Transverse colon (tissue), 4 donors: ENCODE results near the gene BOK. TPM values are rescaled to one million over a fixed set of nuclear protein-coding genes. Genes with fewer than 3 reads are reported as not detected.

Experiments used
- DNase-seq: peaks from one replicate; pipeline ENCODE4 v3.0.0-alpha.2; 2019
- H3K27ac ChIP-seq, 4 donors: fragments of 200-600 bp; sonication (generic); 2 replicates each; pipeline ENCODE4 v1.5.1; 2016 to 2018; ENCODE audit warnings: inconsistent platforms in 4 of 4
- H3K27me3 ChIP-seq: fragments of 200-600 bp; sonication (generic); 2 replicates; pipeline ENCODE4 v1.5.1; 2017; ENCODE audit warnings: inconsistent platforms
- H3K36me3 ChIP-seq, 4 donors: fragments of 200-600 bp; sonication (generic); 2 replicates each; pipeline ENCODE4 v1.5.1; 2017 to 2019; ENCODE audit warnings: inconsistent platforms in 4 of 4
- H3K4me1 ChIP-seq, 4 donors: fragments of 200-600 bp; sonication (generic); 2 replicates each; pipeline ENCODE4 v1.5.1; 2017 to 2020; ENCODE audit warnings: inconsistent platforms in 4 of 4
- H3K4me3 ChIP-seq, 4 donors: fragments of 200-600 bp; sonication (generic); 1 replicate in 1 of 4; 2 replicates in 3 of 4; pipeline versions ENCODE4 v1.5.1 to v1.6.1; 2017 to 2019; ENCODE audit warnings: inconsistent platforms in 4 of 4
- H3K9me3 ChIP-seq, 2 donors: fragments of 200-600 bp; sonication (generic); 2 replicates each; pipeline ENCODE4 v1.5.1; 2017 to 2019; ENCODE audit warnings: inconsistent platforms in 2 of 2
- CTCF ChIP-seq, 5 experiments: fragments of 200-600 bp in 3 of 5; fragments of 450-650 bp in 2 of 5; sonication (generic) in 3 of 5; IDR thresholded peaks; 1 replicate in 2 of 5; 2 replicates in 3 of 5; pipeline ENCODE4 v1.5.1; 2016 to 2017; ENCODE audit warnings: antibody characterized with exemption in 5 of 5, inconsistent platforms in 3 of 5, mild to moderate bottlenecking in 2 of 5, moderate library complexity in 1 of 5
- EP300 ChIP-seq: sonication (generic); formaldehyde crosslinking; IDR thresholded peaks from one replicate; pipeline ENCODE4 v1.6.1; 2017; ENCODE audit warnings: antibody characterized with exemption, low read depth
- POLR2A ChIP-seq: fragments of 450-650 bp; IDR thresholded peaks from one replicate; pipeline ENCODE4 v1.6.1; 2016; ENCODE audit warnings: antibody characterized with exemption, mild to moderate bottlenecking, moderate library complexity
- POLR2AphosphoS5 ChIP-seq, 3 donors: sonication (generic); formaldehyde crosslinking; IDR thresholded peaks; one replicate each; pipeline ENCODE4 v1.6.1; 2016; ENCODE audit warnings: antibody characterized with exemption in 3 of 3
- WGBS, 2 donors: methylation state at CpG; one replicate each; pipeline ENCODE4 v1.1.5; 2018; ENCODE audit warnings: low coverage in 1 of 2; 5-methylcytosine and 5-hydroxymethylcytosine counted together
- in situ Hi-C, 4 donors: fragments of 200-750 bp; cut with MboI; loops; one replicate each; pipeline versions ENCODE4 v1.15.0 to v1.15.1; 2017; ENCODE audit warnings: low sequenced_read_pairs in 3 of 4, low pct_ligation_motif_present in 1 of 4, low pct_unique_long_range_greater_than_20kb in 1 of 4
- intact Hi-C: fragments of 100-400 bp; cut with DNase I; formaldehyde crosslinking; loops from one replicate; pipeline ENCODE4 v1.15.1; 2023; ENCODE audit warnings: low total_unique reads
- small RNA-seq, 4 donors: library from RNA; depleted of rRNA; stranded (forward); fragments of <200 nt; gene quantifications; one replicate each; pipeline ENCODE3, GENCODE V24; 2016
- total RNA-seq, 4 donors: library from RNA; depleted of rRNA; stranded (reverse); fragments of >200 nt; gene quantifications; one replicate each; pipeline ENCODE4 v1.1.0, GENCODE V29; 2016

BOK gene
- total RNA-seq, 4 donors from 2014 or later = 21.0 to 84.2 (median 24.4) TPM

DNA sequence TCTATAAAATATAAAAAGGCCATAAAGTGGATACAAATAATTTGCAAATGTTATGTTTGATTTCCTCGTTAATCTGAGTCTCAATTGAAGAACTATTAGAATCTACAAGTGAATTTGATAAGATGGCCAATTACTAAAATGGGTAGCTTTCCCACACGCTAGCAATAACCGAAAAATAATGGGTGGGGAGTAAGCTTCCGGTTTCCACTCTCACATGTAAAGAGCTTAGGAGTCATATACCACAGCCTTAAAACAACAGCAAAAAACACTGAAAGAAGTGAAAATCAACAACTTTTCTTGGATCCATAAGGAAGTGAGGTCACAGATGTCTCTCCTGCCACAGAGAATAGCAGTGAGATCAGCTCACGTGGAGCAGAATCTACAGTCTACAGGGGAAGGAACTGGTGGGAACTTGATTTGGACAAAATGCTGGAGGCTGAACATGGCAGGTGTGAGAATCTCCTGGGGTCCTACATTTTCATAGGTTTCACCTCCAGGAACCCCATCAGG is 59.8 kb downstream of the BOK start:
- intact Hi-C loops = no loop called here
- DNase-seq = no peak
- H3K36me3 ChIP-seq = peaks cover 0 to 2% (median 0%) of the 10 kb centered on the region in 4 donors

DNA sequence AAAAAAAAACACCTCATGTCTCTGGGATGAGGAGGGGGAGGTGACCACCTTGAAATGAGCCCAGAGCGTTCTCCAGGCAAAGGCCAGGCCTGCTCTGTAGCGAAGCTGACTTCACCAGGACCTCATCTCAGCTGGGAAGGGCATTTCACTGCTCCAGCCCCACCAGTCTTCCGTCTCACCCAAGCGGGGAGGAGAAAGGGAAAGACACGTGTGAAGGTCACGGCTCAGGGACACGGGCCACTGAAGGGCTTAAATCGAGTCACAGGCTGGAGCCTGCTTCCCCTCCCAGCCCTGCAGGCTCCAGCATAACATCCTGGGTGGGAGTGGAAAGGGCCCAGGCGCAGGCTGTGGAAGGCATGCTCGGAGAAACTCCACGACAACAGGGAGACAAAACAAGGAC is 60.3 kb downstream of the BOK start:
- no peak for DNase-seq
- Histone ChIP-seq H3K4me3 (no peak overlapping the region), H3K36me3 (peaks cover 0 to 3% (median 0%) of the 10 kb centered on the region in 4 donors), H3K4me1 (peaks cover 0 to 26% (median 11%) of the 10 kb centered on the region in 4 donors), H3K27me3 (no peaks in the 10 kb centered on the region), H3K27ac (no peak overlapping the region), H3K9me3 (no peaks in the 10 kb centered on the region)
- 92% methylated on average over 2 to 11 of the region's 11 CpGs for WGBS, 2 donors
- in situ Hi-C loops (no loop called here), intact Hi-C loops (no loop called here)
- no peak for TF ChIP-seq POLR2AphosphoS5 (IDR thresholded peaks at IDR 0.05)
- no peak for TF ChIP-seq CTCF (IDR thresholded peaks at IDR 0.05)
- TF ChIP-seq EP300 = no peak
- TF ChIP-seq POLR2A = no peak

More for the DNA sequence above, 59.8 kb downstream of the BOK start:
- in situ Hi-C loops = no loop called here
- WGBS, 2 donors = 83 to 84% methylated on average over 5 of the region's 5 CpGs
- no peaks in the 10 kb centered on the region for H3K9me3 ChIP-seq
- H3K27ac ChIP-seq = peak overlapping the region in 1 of 4 donors; percentile 44
- TF ChIP-seq POLR2A = no peak
- TF ChIP-seq CTCF (IDR thresholded peaks at IDR 0.05) = no peak
- TF ChIP-seq EP300 = no peak
- TF ChIP-seq POLR2AphosphoS5 (IDR thresholded peaks at IDR 0.05) = no peak
- H3K4me3 ChIP-seq = no peak overlapping the region
- H3K27me3 ChIP-seq = no peaks in the 10 kb centered on the region
- H3K4me1 ChIP-seq = peaks cover 0 to 26% (median 11%) of the 10 kb centered on the region in 4 donors

DNA sequence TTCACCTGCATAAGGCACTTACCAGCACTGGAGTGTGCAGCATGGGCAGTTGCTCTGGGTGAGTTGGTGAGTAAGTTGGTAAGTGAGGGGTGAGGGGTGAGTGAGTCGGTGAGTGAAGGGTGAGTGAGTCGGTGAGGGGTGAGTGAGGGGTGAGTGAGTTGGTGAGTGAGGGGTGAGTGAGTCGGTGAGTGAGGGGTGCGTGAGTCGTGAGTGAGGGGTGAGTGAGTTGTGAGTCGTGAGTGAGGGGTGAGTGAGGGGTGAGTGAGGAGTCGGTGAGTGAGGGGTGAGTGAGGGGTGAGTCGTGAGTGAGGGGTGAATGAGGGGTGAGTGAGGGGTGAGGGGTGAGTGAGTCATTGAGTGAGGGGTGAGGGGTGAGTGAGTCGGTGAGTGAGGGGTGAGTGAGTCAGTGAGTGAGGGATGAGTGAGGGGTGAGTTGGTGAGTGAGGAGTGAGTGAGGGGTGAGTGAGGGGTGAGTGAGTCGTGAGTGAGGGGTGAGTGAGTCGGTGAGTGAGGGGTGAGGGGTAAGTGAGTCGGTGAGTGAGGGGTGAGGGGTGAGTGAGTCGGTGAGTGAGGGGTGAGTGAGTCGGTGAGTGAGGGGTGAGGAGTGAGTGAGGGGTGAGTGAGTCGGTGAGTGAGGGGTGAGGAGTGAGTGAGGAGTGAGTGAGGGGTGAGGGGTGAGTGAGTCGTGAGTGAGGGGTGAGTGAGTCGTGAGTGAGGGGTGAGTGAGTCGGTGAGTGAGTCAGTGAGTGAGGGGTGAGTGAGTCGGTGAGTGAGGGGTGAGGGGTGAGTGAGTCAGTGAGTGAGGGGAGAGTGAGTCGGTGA is 61.3 kb downstream of the BOK start:
- in situ Hi-C loops = no loop called here
- WGBS, 2 donors = 78 to 83% methylated on average over 16 to 18 of the region's 20 CpGs
- TF ChIP-seq CTCF (IDR thresholded peaks at IDR 0.05) = no peak
- no peak for DNase-seq
- Histone ChIP-seq H3K9me3 (no peaks in the 10 kb centered on the region), H3K36me3 (peaks cover 0 to 3% (median 0%) of the 10 kb centered on the region in 4 donors), H3K27me3 (no peaks in the 10 kb centered on the region), H3K4me3 (no peak overlapping the region), H3K27ac (no peak overlapping the region), H3K4me1 (peaks cover 0 to 24% (median 10%) of the 10 kb centered on the region in 4 donors)
- intact Hi-C loops = no loop called here

GRCh38 chr2:241620419-241620769 is 61.8 kb downstream of the BOK start:
- H3K27me3 ChIP-seq = no peaks in the 10 kb centered on the region
- peaks cover 0 to 20% (median 9%) of the 10 kb centered on the region in 4 donors for H3K4me1 ChIP-seq
- TF ChIP-seq POLR2AphosphoS5 (IDR thresholded peaks at IDR 0.05) (no peak), EP300 (no peak), CTCF (IDR thresholded peaks at IDR 0.05) (no peak), POLR2A (no peak)
- intact Hi-C loops = no loop called here
- no peak overlapping the region for H3K27ac ChIP-seq
- DNase-seq = no peak
- in situ Hi-C loops = no loop called here
- H3K4me3 ChIP-seq = no peak overlapping the region
- H3K9me3 ChIP-seq = no peaks in the 10 kb centered on the region
- H3K36me3 ChIP-seq = peaks cover 0 to 3% (median 0%) of the 10 kb centered on the region in 4 donors
- WGBS, 2 donors = 82 to 85% methylated on average over 6 of the region's 6 CpGs

Small RNAs within 50 kb of the gene (small RNA-seq; reads per million reads assigned to genes)
- 0 to 0.18 (median 0) reads per million in 4 donors for gene RNA5SP122

Other genes with a start within 250 kb of the BOK start
- gene HDLBP, start 243.1 kb upstream of the BOK start, total RNA-seq = 1,000 to 10,000 TPM in 1 of 4 donors, 100 to 1,000 TPM in 3; 168 to 1,885 (median 314) TPM
- gene SEPTIN2, start 242.8 kb upstream of the BOK start, total RNA-seq = 100 to 1,000 TPM; 116 to 264 (median 180) TPM
- gene FARP2, start 202.5 kb upstream of the BOK start, total RNA-seq = 100 to 1,000 TPM in 3 of 4 donors, 10 to 100 TPM in 1; 96.5 to 164 (median 136) TPM
- 100 to 1,000 TPM; 159 to 427 (median 205) TPM for gene STK25, start 50.2 kb upstream of the BOK start, total RNA-seq
- gene THAP4, start 78.4 kb downstream of the BOK start, total RNA-seq = 100 to 1,000 TPM in 1 of 4 donors, 10 to 100 TPM in 3; 65.1 to 142 (median 82.8) TPM
- gene ATG4B, start 78.9 kb downstream of the BOK start, total RNA-seq = 100 to 1,000 TPM in 3 of 4 donors, 10 to 100 TPM in 1; 62.9 to 400 (median 137) TPM
- gene DTYMK, start 128.1 kb downstream of the BOK start, total RNA-seq = 10 to 100 TPM in 2 of 4 donors, 1 to 10 TPM in 2; 3.4 to 27.9 (median 11.4) TPM
- 10 to 100 TPM; 37.4 to 94.3 (median 56.3) TPM for gene ING5, start 143.3 kb downstream of the BOK start, total RNA-seq
- 100 to 1,000 TPM in 1 of 4 donors, 10 to 100 TPM in 3; 53.2 to 150 (median 55.5) TPM for gene D2HGDH, start 175.9 kb downstream of the BOK start, total RNA-seq
- 100 to 1,000 TPM in 1 of 4 donors, 10 to 100 TPM in 3; 50.8 to 364 (median 76.0) TPM for gene GAL3ST2, start 218.1 kb downstream of the BOK start, total RNA-seq